Omental fat pad (tissue), 4 donors: ENCODE measurements around the gene ALK. TPM values are rescaled to one million over a fixed set of nuclear protein-coding genes. Genes with fewer than 3 reads are reported as not detected.

Experiments used
- ATAC-seq: fragments of 150-250 bp; one replicate; pipeline ENCODE4 v1.9.1; 2016; ENCODE audit warnings: mild to moderate bottlenecking, moderate library complexity; ENCODE audit not compliant: low FRiP score
- DNase-seq: peaks from one replicate; pipeline ENCODE4 v3.0.0-alpha.2; 2019; ENCODE audit warnings: low spot score
- CTCF ChIP-seq, 3 donors: fragments of 450-650 bp; IDR thresholded peaks; one replicate each; pipeline ENCODE4 v1.5.1; 2016 to 2017; ENCODE audit warnings: antibody characterized with exemption in 3 of 3, mild to moderate bottlenecking in 3 of 3, moderate library complexity in 2 of 3
- total RNA-seq, 4 donors: library from RNA; depleted of rRNA; stranded (reverse); fragments of >200 nt; gene quantifications; one replicate each; pipeline ENCODE4 v1.1.0, GENCODE V29; 2016

ALK gene
- total RNA-seq, 4 donors from 2014 or later = 0.12 to 2.2 (median 0.44) TPM; not detected in 1

DNA sequence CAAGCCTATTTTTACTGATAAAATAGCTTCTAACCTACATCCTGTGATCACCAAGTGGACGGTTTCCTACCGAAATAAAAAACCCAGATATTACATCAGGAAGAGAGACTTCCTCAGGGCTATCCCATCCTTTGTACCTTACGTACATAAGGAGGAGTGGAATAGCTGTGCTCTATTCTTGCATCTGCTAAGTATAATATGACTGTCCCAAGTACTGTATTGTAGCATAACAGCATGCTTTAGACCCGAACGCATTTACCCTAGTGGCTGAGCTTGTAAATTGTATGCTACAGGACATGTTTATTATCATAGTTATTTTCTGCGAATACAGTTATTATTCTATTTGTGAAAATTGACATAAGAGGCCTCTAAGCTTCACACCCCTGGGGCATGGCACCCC lies 503.8 kb downstream of the ALK start:
- DNase-seq = no peak
- TF ChIP-seq CTCF (IDR thresholded peaks at IDR 0.05) = no peak
- no peak for ATAC-seq

GRCh38 chr2:29412197-29412925 lies 509.0 kb downstream of the ALK start:
- TF ChIP-seq CTCF (IDR thresholded peaks at IDR 0.05) = no peak

DNA sequence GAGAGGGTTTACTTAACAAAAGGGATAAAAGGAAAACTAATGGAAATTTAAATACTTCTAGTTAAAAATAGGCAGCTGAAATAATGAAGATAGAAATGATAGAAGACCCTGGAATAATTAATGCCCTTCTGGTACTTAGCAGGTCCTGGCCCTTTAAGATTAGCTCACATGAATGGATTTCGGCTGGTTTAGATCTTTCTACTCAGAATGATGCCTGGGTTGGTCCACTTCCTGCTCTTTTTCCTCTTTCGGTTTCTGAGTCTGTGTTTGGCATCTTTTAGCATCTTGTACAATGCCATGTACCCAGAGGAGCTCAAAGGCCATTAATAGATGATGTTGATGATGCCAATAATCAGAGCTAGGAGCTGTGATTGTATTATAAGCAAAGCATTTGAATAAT lies 515.7 kb downstream of the ALK start:
- DNase-seq (no peak), ATAC-seq (no peak)
- TF ChIP-seq CTCF (IDR thresholded peaks at IDR 0.05) = no peak

More at GRCh38 chr2:29412197-29412925, 509.0 kb downstream of the ALK start:
- ATAC-seq (no peak), DNase-seq (no peak)

DNA sequence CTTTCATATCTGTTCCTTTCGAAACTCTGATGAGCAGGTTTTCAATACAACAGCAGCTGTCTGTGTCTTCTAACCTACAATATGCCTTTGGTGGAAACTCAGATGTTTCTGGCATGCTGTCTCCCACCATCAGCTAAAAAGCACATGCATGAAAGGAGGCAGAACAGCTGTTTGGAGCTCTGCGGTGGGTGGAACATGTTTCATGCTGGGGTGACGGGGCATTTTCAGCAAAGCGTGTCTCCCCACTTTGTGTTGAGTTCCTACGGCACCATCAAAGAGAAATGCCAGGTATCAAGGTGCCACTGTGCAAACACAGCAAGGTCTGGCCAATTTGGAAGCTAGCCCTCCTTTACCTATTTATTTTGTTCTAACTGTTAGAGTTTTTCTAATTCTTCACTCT lies 516.1 kb downstream of the ALK start:
- DNase-seq (no peak), ATAC-seq (no peak)
- TF ChIP-seq CTCF (IDR thresholded peaks at IDR 0.05) = no peak

GRCh38 chr2:29401994-29402393 lies 519.4 kb downstream of the ALK start:
- DNase-seq = no peak
- no peak for TF ChIP-seq CTCF (IDR thresholded peaks at IDR 0.05)
- ATAC-seq = no peak

GRCh38 chr2:29400930-29401653 lies 520.3 kb downstream of the ALK start:
- no peak for DNase-seq
- TF ChIP-seq CTCF (IDR thresholded peaks at IDR 0.05) = no peak
- ATAC-seq = no peak
